Stomach (tissue), 9 donors: ENCODE measurements around the gene ZNF512. TPM values are rescaled to one million over a fixed set of nuclear protein-coding genes. Genes with fewer than 3 reads are reported as not detected.
A peak's percentile ranks its signal among the peaks of the same experiment; 100 is the strongest.

Source experiments
- DNase-seq, 2 donors: peaks; one replicate each; pipeline versions ENCODE4 v3.0.0 to v3.0.0-alpha.2; 2013 to 2019
- H3K27ac ChIP-seq, 5 donors: fragments of 200-600 bp in 4 of 5; sonication (generic) in 4 of 5; one replicate each; pipeline ENCODE4 v1.5.1; 2013 to 2019; ENCODE audit warnings: mild to moderate bottlenecking in 1 of 5, moderate library complexity in 1 of 5
- H3K27me3 ChIP-seq, 3 donors: fragments of 200-600 bp; sonication (generic); one replicate each; pipeline ENCODE4 v1.5.1; 2017 to 2019; ENCODE audit warnings: mixed run types in 1 of 3
- H3K36me3 ChIP-seq, 4 donors: fragments of 200-600 bp; sonication (generic); 1 replicate in 3 of 4; 2 replicates in 1 of 4; pipeline ENCODE4 v1.5.1; 2016 to 2019
- H3K4me1 ChIP-seq, 4 donors: fragments of 200-600 bp; sonication (generic); one replicate each; pipeline ENCODE4 v1.5.1; 2016 to 2019
- H3K4me3 ChIP-seq, 4 donors: fragments of 200-600 bp; sonication (generic) in 3 of 4; one replicate each; pipeline ENCODE4 v1.5.1; 2016 to 2019; ENCODE audit warnings: mild to moderate bottlenecking in 1 of 4
- H3K9me3 ChIP-seq, 4 donors: fragments of 200-600 bp; sonication (generic); one replicate each; pipeline ENCODE4 v1.5.1; 2016 to 2019
- EP300 ChIP-seq: sonication (generic); formaldehyde crosslinking; IDR thresholded peaks from one replicate; pipeline ENCODE4 v1.6.1; 2017; ENCODE audit warnings: antibody characterized with exemption
- POLR2A ChIP-seq, 4 donors: fragments of 450-650 bp; IDR thresholded peaks; one replicate each; pipeline ENCODE4 v1.6.1; 2016; ENCODE audit warnings: antibody characterized with exemption in 4 of 4, control low read depth in 2 of 4, mild to moderate bottlenecking in 1 of 4, moderate library complexity in 1 of 4
- POLR2AphosphoS5 ChIP-seq, 3 donors: sonication (generic); formaldehyde crosslinking; IDR thresholded peaks; one replicate each; pipeline ENCODE4 v1.6.1; 2016; ENCODE audit warnings: antibody characterized with exemption in 3 of 3
- WGBS, 5 donors: extraction: QIAGEN DNeasy Blood & Tissue Kit in 3 of 5; methylation state at CpG; one replicate each; pipeline versions ENCODE4 v1.1.5 to v1.1.7; 2013 to 2018; 5-methylcytosine and 5-hydroxymethylcytosine counted together
- intact Hi-C: fragments of 100-400 bp; cut with DNase I; formaldehyde crosslinking; loops from one replicate; pipeline ENCODE4 v1.15.1; 2023; ENCODE audit warnings: low total_unique reads
- polyA plus RNA-seq, 3 donors: library from polyadenylated mRNA; stranded (reverse); fragments of 200-250 nt; gene quantifications; one replicate each; pipeline ENCODE4 v1.2.3, GENCODE V29; 2013
- total RNA-seq, 5 donors: library from RNA; depleted of rRNA; stranded (reverse); fragments of >200 nt; gene quantifications; one replicate each; pipeline versions ENCODE4 v1.1.0 to v1.2.3, GENCODE V29; 2014 to 2016
- TF ChIP-seq, protein P1 (sequence below), 7 experiments: fragments of 450-650 bp in 4 of 7; fragments of 200-600 bp in 3 of 7; sonication (generic) in 3 of 7; IDR thresholded peaks; one replicate each; pipeline ENCODE4 v1.5.1; 2016 to 2019; ENCODE audit warnings: antibody characterized with exemption in 7 of 7, control low read depth in 2 of 7, mild to moderate bottlenecking in 1 of 7
- donor health status: healthy with polysubstance abuse.
- donor health status: Bipolar disorder and iron deficiency.
- donor health status: healthy.

The ZNF512 gene
- total and polyA plus RNA-seq, 8 donors = 6.4 to 35.8 (median 10.8) TPM

GRCh38 chr2:27583390-27583915 is 611 bp downstream of the ZNF512 start:
- Histone ChIP-seq H3K27ac (peak overlapping the region; percentile 28 to 82 (median 77)), H3K4me3 (peak overlapping the region; percentile 55 to 78 (median 70)), H3K4me1 (peaks cover 22 to 53% (median 31%) of the 10 kb centered on the region in 4 donors), H3K27me3 (no peaks in the 10 kb centered on the region), H3K9me3 (peaks cover 0 to 25% (median 11%) of the 10 kb centered on the region in 4 donors), H3K36me3 (peaks cover 0 to 6% (median 0%) of the 10 kb centered on the region in 4 donors)
- no peak for TF ChIP-seq POLR2AphosphoS5 (IDR thresholded peaks at IDR 0.05)
- no peak for TF ChIP-seq POLR2A (IDR thresholded peaks at IDR 0.05)
- TF ChIP-seq, protein P1, sequence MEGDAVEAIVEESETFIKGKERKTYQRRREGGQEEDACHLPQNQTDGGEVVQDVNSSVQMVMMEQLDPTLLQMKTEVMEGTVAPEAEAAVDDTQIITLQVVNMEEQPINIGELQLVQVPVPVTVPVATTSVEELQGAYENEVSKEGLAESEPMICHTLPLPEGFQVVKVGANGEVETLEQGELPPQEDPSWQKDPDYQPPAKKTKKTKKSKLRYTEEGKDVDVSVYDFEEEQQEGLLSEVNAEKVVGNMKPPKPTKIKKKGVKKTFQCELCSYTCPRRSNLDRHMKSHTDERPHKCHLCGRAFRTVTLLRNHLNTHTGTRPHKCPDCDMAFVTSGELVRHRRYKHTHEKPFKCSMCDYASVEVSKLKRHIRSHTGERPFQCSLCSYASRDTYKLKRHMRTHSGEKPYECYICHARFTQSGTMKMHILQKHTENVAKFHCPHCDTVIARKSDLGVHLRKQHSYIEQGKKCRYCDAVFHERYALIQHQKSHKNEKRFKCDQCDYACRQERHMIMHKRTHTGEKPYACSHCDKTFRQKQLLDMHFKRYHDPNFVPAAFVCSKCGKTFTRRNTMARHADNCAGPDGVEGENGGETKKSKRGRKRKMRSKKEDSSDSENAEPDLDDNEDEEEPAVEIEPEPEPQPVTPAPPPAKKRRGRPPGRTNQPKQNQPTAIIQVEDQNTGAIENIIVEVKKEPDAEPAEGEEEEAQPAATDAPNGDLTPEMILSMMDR (IDR thresholded peaks at IDR 0.05) = no peak
- no peak for TF ChIP-seq EP300
- DNase-seq = peak in 1 of 2 donors; percentile 32
- 2 to 7% (median 5%) methylated on average over 11 to 12 of the region's 12 CpGs for WGBS, 5 donors
- intact Hi-C loops = no loop called here

DNA sequence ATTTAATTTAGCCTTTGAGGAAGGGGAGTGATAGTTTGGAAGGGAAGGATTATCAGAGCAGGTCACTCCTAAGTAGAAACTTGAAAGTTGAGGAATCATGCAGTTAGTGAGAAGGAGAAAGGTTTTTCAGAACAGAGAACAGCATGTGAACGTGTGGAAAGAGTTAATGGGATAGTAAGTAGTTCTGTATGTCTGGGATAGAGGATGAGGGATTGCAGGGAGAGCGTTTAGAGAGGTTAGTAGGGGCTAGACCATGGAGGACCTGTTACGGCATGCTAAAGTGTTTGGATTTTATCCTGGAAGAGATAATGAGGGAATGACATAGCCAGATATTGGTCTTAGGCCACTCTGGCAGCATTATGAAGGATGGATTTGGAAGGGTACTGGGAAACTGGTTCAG is 1.8 kb downstream of the ZNF512 start:
- no peak for DNase-seq
- TF ChIP-seq, protein P1 (IDR thresholded peaks at IDR 0.05) = no peak
- TF ChIP-seq POLR2A (IDR thresholded peaks at IDR 0.05) = no peak
- no peak for TF ChIP-seq EP300
- TF ChIP-seq POLR2AphosphoS5 (IDR thresholded peaks at IDR 0.05) = no peak
- intact Hi-C loops = no loop called here
- no peak overlapping the region for H3K27ac ChIP-seq
- H3K9me3 ChIP-seq = peaks cover 0 to 14% (median 4%) of the 10 kb centered on the region in 4 donors
- no peaks in the 10 kb centered on the region for H3K27me3 ChIP-seq
- H3K4me3 ChIP-seq = peak overlapping the region in 2 of 4 donors; percentile 77 to 78
- no peaks in the 10 kb centered on the region for H3K36me3 ChIP-seq
- peaks cover 22 to 53% (median 31%) of the 10 kb centered on the region in 4 donors for H3K4me1 ChIP-seq
- 75 to 88% (median 81%) methylated on average over 3 of the region's 3 CpGs for WGBS, 5 donors

- intact Hi-C loops = no loop called here
Observed at GRCh38 chr2:27587025-27587424, 4.2 kb downstream of the ZNF512 start.

DNA sequence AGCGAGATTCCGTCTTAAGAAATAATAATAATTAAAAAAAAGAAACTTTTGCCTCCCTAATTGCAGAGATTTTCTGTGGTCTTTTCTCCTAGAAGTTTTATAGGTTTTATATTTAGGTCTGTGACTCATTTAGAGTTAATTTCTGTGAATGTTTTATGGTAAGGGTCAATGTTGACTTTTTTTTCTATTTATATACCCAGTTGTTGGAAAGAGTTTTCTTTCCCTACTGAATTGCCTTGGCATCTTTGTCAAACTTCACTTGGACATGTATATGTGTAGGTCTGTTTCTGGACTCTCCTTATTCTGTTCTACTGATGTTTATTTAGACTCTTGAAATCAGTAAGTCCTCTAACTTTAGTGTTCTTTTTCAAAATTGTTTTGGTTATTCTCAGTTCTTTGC is 5.5 kb downstream of the ZNF512 start:
- TF ChIP-seq, protein P1 (IDR thresholded peaks at IDR 0.05) = no peak
- TF ChIP-seq EP300 = no peak
- WGBS, 5 donors = 96 to 100% (median 96%) methylated on average over 2 of the region's 2 CpGs
- Histone ChIP-seq H3K4me1 (peaks cover 16 to 46% (median 30%) of the 10 kb centered on the region in 4 donors), H3K27me3 (no peaks in the 10 kb centered on the region), H3K9me3 (peaks cover 7 to 18% (median 10%) of the 10 kb centered on the region in 4 donors), H3K36me3 (no peaks in the 10 kb centered on the region), H3K4me3 (no peak overlapping the region), H3K27ac (no peak overlapping the region)
- DNase-seq = no peak
- intact Hi-C loops = no loop called here

More at GRCh38 chr2:27587025-27587424, 4.2 kb downstream of the ZNF512 start:
- H3K27me3 ChIP-seq = no peaks in the 10 kb centered on the region
- peaks cover 7 to 18% (median 10%) of the 10 kb centered on the region in 4 donors for H3K9me3 ChIP-seq
- WGBS, 5 donors = 80 to 93% (median 91%) methylated on average over 2 of the region's 2 CpGs
- no peak for DNase-seq
- H3K27ac ChIP-seq = no peak overlapping the region
- H3K4me3 ChIP-seq = no peak overlapping the region
- H3K36me3 ChIP-seq = no peaks in the 10 kb centered on the region
- peaks cover 22 to 53% (median 31%) of the 10 kb centered on the region in 4 donors for H3K4me1 ChIP-seq
- no peak for TF ChIP-seq POLR2A (IDR thresholded peaks at IDR 0.05)
- TF ChIP-seq, protein P1 (IDR thresholded peaks at IDR 0.05) = no peak
- no peak for TF ChIP-seq POLR2AphosphoS5 (IDR thresholded peaks at IDR 0.05)
- TF ChIP-seq EP300 = no peak
